Left cardiac atrium (tissue), 2 donors: Measurements from ENCODE around the gene NRXN2. TPM values are rescaled to one million over a fixed set of nuclear protein-coding genes. Genes with fewer than 3 reads are reported as not detected.

Experiments
- total RNA-seq, 2 donors: library from RNA; stranded (reverse); fragmentation: NEBNext Ultra II Directional; extraction: Animal tissue kit (Norgen Biotek cat#: 25700); gene quantifications; one replicate each; pipeline ENCODE4 v1.2.1, GENCODE V29; 2021
- donor health status: DM: no; HTN: yes; CAD: no; lungs with severe emphysema.
- donor health status: DM: yes; HTN: yes; CAD: no.

The NRXN2 gene
- total RNA-seq, 2 donors from 2014 or later: 3.9 to 4.0 TPM

Other genes with a start within 250 kb of the NRXN2 start
- not detected for gene SLC22A11, start 167.3 kb downstream of the NRXN2 start, total RNA-seq
- gene SLC22A12, start 132.0 kb downstream of the NRXN2 start, total RNA-seq: not detected
- 10 to 100 TPM; 25.3 to 37.1 TPM for gene RASGRP2, start 20.9 kb upstream of the NRXN2 start, total RNA-seq
- 10 to 100 TPM; 31.3 to 48.6 TPM for gene PYGM, start 36.8 kb upstream of the NRXN2 start, total RNA-seq
- 100 to 1,000 TPM; 154 to 208 TPM for gene SF1, start 55.3 kb upstream of the NRXN2 start, total RNA-seq
- gene MAP4K2, start 80.0 kb upstream of the NRXN2 start, total RNA-seq: 10 to 100 TPM in 1 of 2 donors, 1 to 10 TPM in 1; 10.0 to 10.4 TPM
- 10 to 100 TPM in 1 of 2 donors, 1 to 10 TPM in 1; 9.0 to 12.3 TPM for gene MEN1, start 87.4 kb upstream of the NRXN2 start, total RNA-seq
- gene CDC42BPG, start 121.5 kb upstream of the NRXN2 start, total RNA-seq: under 1 TPM; 0.55 to 0.65 TPM
- 10 to 100 TPM; 36.6 to 43.1 TPM for gene EHD1, start 155.4 kb upstream of the NRXN2 start, total RNA-seq
- gene ATG2A, start 194.0 kb upstream of the NRXN2 start, total RNA-seq: 10 to 100 TPM; 12.3 to 14.6 TPM
- 10 to 100 TPM; 17.9 to 20.5 TPM for gene PPP2R5B, start 201.5 kb upstream of the NRXN2 start, total RNA-seq
- not detected for gene GPHA2, start 212.7 kb upstream of the NRXN2 start, total RNA-seq
- gene MAJIN, start 248.9 kb upstream of the NRXN2 start, total RNA-seq: not detected